Heart right ventricle (tissue), 16 donors: Measurements from ENCODE around the gene NDUFAB1. TPM values are rescaled to one million over a fixed set of nuclear protein-coding genes. Genes with fewer than 3 reads are reported as not detected.
A peak's percentile ranks its signal among the peaks of the same experiment; 100 is the strongest.

ENCODE experiments used
- ATAC-seq, 8 donors: fragments of 200-7000 bp; cut with Tn5 transposase; one replicate each; pipeline ENCODE4 v1.9.1; 2020; ENCODE audit warnings: mild to moderate bottlenecking in 8 of 8, moderate library complexity in 8 of 8, moderate number of reproducible peaks in 1 of 8
- DNase-seq, 2 donors: peaks; one replicate each; pipeline ENCODE4 v3.0.0-alpha.2; 2020
- H3K27ac ChIP-seq, 10 donors: fragments of 200-600 bp; sonication (generic) in 2 of 10; one replicate each; pipeline versions ENCODE4 v1.5.0 to v1.8.0; 2020 to 2022; ENCODE audit warnings: mild to moderate bottlenecking in 3 of 10
- H3K27me3 ChIP-seq, 7 donors: fragments of 200-600 bp; one replicate each; pipeline ENCODE4 v1.8.0; 2021 to 2022; ENCODE audit warnings: mild to moderate bottlenecking in 2 of 7
- H3K36me3 ChIP-seq, 9 donors: fragments of 200-600 bp; sonication (generic) in 1 of 9; one replicate each; pipeline versions ENCODE4 v1.5.0 to v1.8.0; 2020 to 2022; ENCODE audit warnings: mild to moderate bottlenecking in 2 of 9
- H3K4me1 ChIP-seq, 9 donors: fragments of 200-600 bp; sonication (generic) in 1 of 9; one replicate each; pipeline versions ENCODE4 v1.5.0 to v1.8.0; 2020 to 2022; ENCODE audit warnings: mild to moderate bottlenecking in 4 of 9
- H3K4me3 ChIP-seq, 10 donors: fragments of 200-600 bp; sonication (generic) in 2 of 10; one replicate each; pipeline versions ENCODE4 v1.5.0 to v1.8.0; 2020 to 2022; ENCODE audit warnings: mild to moderate bottlenecking in 7 of 10, moderate library complexity in 2 of 10
- H3K9me3 ChIP-seq, 11 donors: fragments of 200-600 bp in 10 of 11; sonication (generic) in 2 of 11; one replicate each; pipeline versions ENCODE4 v1.5.0 to v1.8.0; 2013 to 2022; ENCODE audit warnings: mild to moderate bottlenecking in 2 of 11, control low read depth in 1 of 11, moderate library complexity in 1 of 11
- CTCF ChIP-seq, 9 donors: fragments of 200-600 bp; sonication (generic) in 2 of 9; IDR thresholded peaks; one replicate each; pipeline versions ENCODE4 v1.5.0 to v1.8.0; 2021 to 2022; ENCODE audit warnings: antibody characterized with exemption in 9 of 9, mild to moderate bottlenecking in 5 of 9, moderate library complexity in 1 of 9
- WGBS, 2 donors: extraction: QIAGEN DNeasy Blood & Tissue Kit; methylation state at CpG; one replicate each; pipeline ENCODE4 v1.1.7; 2013; ENCODE audit warnings: inconsistent platforms in 1 of 2; 5-methylcytosine and 5-hydroxymethylcytosine counted together
- intact Hi-C, 10 donors: fragments of 100-400 bp; cut with DNase I; formaldehyde crosslinking; loops; one replicate each; pipeline versions ENCODE4 v1.11.1 to v1.14.2; 2022
- polyA plus RNA-seq, 2 donors: library from polyadenylated mRNA; stranded (reverse); fragments of 200-250 nt; gene quantifications; one replicate each; pipeline ENCODE4 v1.2.3, GENCODE V29; 2013
- total RNA-seq, 10 donors: library from RNA; stranded (reverse); fragmentation: NEBNext Ultra II Directional in 3 of 10; extraction: Animal tissue kit (Norgen Biotek cat#: 25700) in 3 of 10; gene quantifications; one replicate each; pipeline versions ENCODE4 v1.2.1 to v1.2.4, GENCODE V29; 2021 to 2023
- donor health status: Arrhythmogenic right ventricular cardiomyopathy.
- donor health status: ischemic (EF 13 %, LVEDD 7.1; RV severe dilation, severe dysfunction).
- donor health status: healthy with polysubstance abuse.
- donor health status: DM: no; HTN: yes; CAD: no.
- donor health status: DM: no; HTN: no; CAD: no.
- donor health status: ischemic (EF 25% LVEDD 6.9; RV normal size, moderate dysfunction).
- donor health status: ischemic (EF 25% LVEDD 5.7; RV mildly dilated, moderate dysfunction).
- donor health status: healthy.
- donor health status: DM: yes; HTN: yes; CAD: no.
- donor health status: Ischemic cardiomyopathy.
- donor health status: ischemic (EF 35%, LVEDD 5.7; RV mildly dilated, moderate dysfunction).
- donor health status: nonischemic (EF 11% LVEDD 7.7; RV severe dilation, severe dysfunction).
- donor health status: DM: yes; HTN: yes; CAD: no.
- donor health status: PGD.
- donor health status: ischemic (EF 29% LVEDD 5.4; RV normal size, mild dysfunction).
- donor health status: nonischemic (EF 23%, LVEDD 6.1; RV moderate dilation, normal function).

Gene NDUFAB1
- total and polyA plus RNA-seq, 12 donors, result 211 to 592 (median 418) TPM

- no peaks in the 10 kb centered on the region for H3K27me3 ChIP-seq
Observed at GRCh38 chr16:23581764-23582163, 14.4 kb downstream of the NDUFAB1 start.

DNA sequence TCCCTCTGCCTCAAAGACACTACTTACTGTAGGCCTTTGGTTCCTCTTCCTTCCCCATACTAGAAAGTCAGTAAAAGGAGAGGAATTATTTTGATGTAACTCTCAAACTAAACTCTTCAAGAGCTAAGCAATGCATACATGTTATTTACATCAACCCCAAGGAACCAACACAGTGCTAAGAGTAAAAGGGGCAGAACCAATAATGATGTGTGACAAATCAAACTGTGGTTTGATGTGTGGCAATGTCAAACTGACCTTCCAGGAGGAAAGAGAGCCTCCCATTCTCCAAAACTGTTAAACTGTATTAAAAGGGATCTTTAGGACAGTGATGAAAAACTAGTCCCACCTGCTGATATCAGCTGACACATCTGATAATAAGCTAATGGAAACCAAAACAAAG is 15.7 kb downstream of the NDUFAB1 start:
- no peak for DNase-seq
- H3K4me3 ChIP-seq, result no peak overlapping the region
- peaks cover 0 to 24% (median 11%) of the 10 kb centered on the region in 9 donors for H3K4me1 ChIP-seq
- peaks cover 0 to 84% (median 47%) of the 10 kb centered on the region in 9 donors for H3K36me3 ChIP-seq
- H3K27ac ChIP-seq, result no peak overlapping the region
- H3K9me3 ChIP-seq, result no peaks in the 10 kb centered on the region
- no peak for TF ChIP-seq CTCF (IDR thresholded peaks at IDR 0.05)
- H3K27me3 ChIP-seq, result no peaks in the 10 kb centered on the region
- intact Hi-C loops, result no loop called here
- ATAC-seq, result no peak

More at GRCh38 chr16:23581764-23582163, 14.4 kb downstream of the NDUFAB1 start:
- intact Hi-C loops, result no loop called here
- H3K36me3 ChIP-seq, result peaks cover 0 to 84% (median 46%) of the 10 kb centered on the region in 9 donors
- H3K9me3 ChIP-seq, result no peaks in the 10 kb centered on the region
- ATAC-seq (no peak), DNase-seq (no peak)
- H3K27ac ChIP-seq, result no peak overlapping the region
- peaks cover 0 to 24% (median 11%) of the 10 kb centered on the region in 9 donors for H3K4me1 ChIP-seq
- H3K4me3 ChIP-seq, result no peak overlapping the region
- no peak for TF ChIP-seq CTCF (IDR thresholded peaks at IDR 0.05)

DNA sequence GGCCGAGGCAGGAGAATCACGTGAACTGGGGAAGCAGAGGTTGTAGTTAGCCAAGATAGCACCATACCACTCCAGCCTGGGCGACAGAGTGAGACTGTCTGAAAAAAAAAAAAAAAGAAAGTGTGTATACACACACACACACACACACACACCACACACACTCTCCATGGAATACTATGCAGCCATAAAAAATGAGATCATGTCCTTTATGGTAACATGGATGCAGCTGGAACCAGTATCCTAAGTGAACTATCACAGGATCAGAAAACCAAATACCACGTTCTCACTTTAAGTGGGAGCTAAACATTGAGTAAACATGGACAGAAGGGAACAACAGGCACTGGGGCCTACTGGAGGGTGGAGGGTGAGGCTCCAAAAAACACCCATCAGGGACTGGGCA is 16.7 kb downstream of the NDUFAB1 start:
- TF ChIP-seq CTCF (IDR thresholded peaks at IDR 0.05), result no peak
- no peaks in the 10 kb centered on the region for H3K27me3 ChIP-seq
- intact Hi-C loops, result no loop called here
- H3K4me3 ChIP-seq, result no peak overlapping the region
- DNase-seq, result no peak
- no peak overlapping the region for H3K27ac ChIP-seq
- ATAC-seq, result no peak
- peaks cover 0 to 84% (median 41%) of the 10 kb centered on the region in 9 donors for H3K36me3 ChIP-seq
- no peaks in the 10 kb centered on the region for H3K9me3 ChIP-seq
- H3K4me1 ChIP-seq, result peaks cover 0 to 16% (median 11%) of the 10 kb centered on the region in 9 donors
- WGBS, 2 donors, result 97% methylated on average over 4 of the region's 4 CpGs

- ATAC-seq (peak in 1 of 8 donors; percentile 28), DNase-seq (no peak)
- Histone ChIP-seq H3K9me3 (no peaks in the 10 kb centered on the region), H3K4me3 (no peak overlapping the region), H3K27me3 (no peaks in the 10 kb centered on the region), H3K36me3 (peaks cover 0 to 89% (median 42%) of the 10 kb centered on the region in 9 donors), H3K27ac (peak overlapping the region in 1 of 10 donors; percentile 42), H3K4me1 (peaks cover 0 to 13% (median 10%) of the 10 kb centered on the region in 9 donors)
- no peak for TF ChIP-seq CTCF (IDR thresholded peaks at IDR 0.05)
- WGBS, 2 donors, result 52 to 54% methylated on average over 5 of the region's 5 CpGs
- intact Hi-C loops, result no loop called here
Observed at GRCh38 chr16:23578101-23578830, 17.9 kb downstream of the NDUFAB1 start.
